GM12878 (cell line): ENCODE measurements around the gene ZDHHC5.

Experiments
- CTCF ChIP-seq, 3 experiments: IDR thresholded peaks in 2 of 3; conservative IDR thresholded peaks in 1 of 3; 2 replicates each; pipeline ENCODE4 v1.5.1; 2011; ENCODE audit warnings: low read depth in 3 of 3, low read length in 3 of 3, mild to moderate bottlenecking in 3 of 3, control low read depth in 2 of 3, moderate library complexity in 2 of 3, inconsistent platforms in 1 of 3, mixed read lengths in 1 of 3; ENCODE audit not compliant: control insufficient read depth in 2 of 3, insufficient read depth in 1 of 3; ENCODE audit errors: extremely low read depth in 1 of 3
- MYC ChIP-seq: IDR thresholded peaks from 2 replicates; pipeline ENCODE4 v1.6.1; 2011; ENCODE audit warnings: mild to moderate bottlenecking, low read length, moderate library complexity, inconsistent platforms; ENCODE audit not compliant: insufficient read depth, insufficient replicate concordance, insufficient read length, severe bottlenecking
- SUZ12 ChIP-seq: fragments of 200-600 bp; sonication (generic); IDR thresholded peaks from one replicate; pipeline ENCODE4 v1.6.1; 2018; ENCODE audit warnings: antibody characterized with exemption, mild to moderate bottlenecking; ENCODE audit not compliant: unreplicated experiment
- ZBTB33 ChIP-seq: fragments of 450-650 bp; IDR thresholded peaks from 2 replicates; pipeline ENCODE4 v1.6.1; 2017; ENCODE audit warnings: mild to moderate bottlenecking
- TF ChIP-seq, protein P1 (sequence below): IDR thresholded peaks from 2 replicates; pipeline ENCODE4 v1.6.1; 2012; ENCODE audit warnings: low read depth, low read length, improper control_type of control experiment
- TF ChIP-seq, protein P2 (sequence below): fragments of 450-650 bp; IDR thresholded peaks from 2 replicates; pipeline ENCODE4 v1.6.1; 2018; ENCODE audit warnings: mild to moderate bottlenecking, low read depth, moderate library complexity; ENCODE audit not compliant: partially characterized antibody
- TF ChIP-seq, protein P3 (sequence below): IDR thresholded peaks from 2 replicates; pipeline ENCODE4 v1.6.1; 2011; ENCODE audit warnings: low read depth, mild to moderate bottlenecking, low read length, moderate library complexity, borderline replicate concordance; ENCODE audit errors: extremely low read depth

DNA sequence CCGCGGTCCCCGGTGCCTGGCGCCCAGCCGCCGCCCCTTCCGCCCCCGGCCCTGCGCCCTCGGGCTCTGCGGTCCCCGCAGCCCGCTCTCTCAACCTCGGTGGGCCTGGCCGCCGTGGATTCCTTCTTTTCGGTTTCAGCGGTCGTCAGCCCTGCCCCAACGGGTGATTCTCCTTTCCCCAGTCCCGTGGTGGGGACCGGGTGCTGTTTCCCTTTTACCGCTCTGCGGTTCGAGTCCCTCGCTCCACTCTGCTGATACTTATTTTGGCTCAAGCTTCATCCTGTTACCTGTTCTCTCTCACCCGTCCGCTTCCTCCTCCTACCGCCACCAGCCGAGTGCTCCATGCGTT is 494 bp downstream of the ZDHHC5 start:
- no peak for TF ChIP-seq MYC
- TF ChIP-seq, protein P1, sequence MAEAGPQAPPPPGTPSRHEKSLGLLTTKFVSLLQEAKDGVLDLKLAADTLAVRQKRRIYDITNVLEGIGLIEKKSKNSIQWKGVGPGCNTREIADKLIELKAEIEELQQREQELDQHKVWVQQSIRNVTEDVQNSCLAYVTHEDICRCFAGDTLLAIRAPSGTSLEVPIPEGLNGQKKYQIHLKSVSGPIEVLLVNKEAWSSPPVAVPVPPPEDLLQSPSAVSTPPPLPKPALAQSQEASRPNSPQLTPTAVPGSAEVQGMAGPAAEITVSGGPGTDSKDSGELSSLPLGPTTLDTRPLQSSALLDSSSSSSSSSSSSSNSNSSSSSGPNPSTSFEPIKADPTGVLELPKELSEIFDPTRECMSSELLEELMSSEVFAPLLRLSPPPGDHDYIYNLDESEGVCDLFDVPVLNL: no peak
- TF ChIP-seq, protein P2, sequence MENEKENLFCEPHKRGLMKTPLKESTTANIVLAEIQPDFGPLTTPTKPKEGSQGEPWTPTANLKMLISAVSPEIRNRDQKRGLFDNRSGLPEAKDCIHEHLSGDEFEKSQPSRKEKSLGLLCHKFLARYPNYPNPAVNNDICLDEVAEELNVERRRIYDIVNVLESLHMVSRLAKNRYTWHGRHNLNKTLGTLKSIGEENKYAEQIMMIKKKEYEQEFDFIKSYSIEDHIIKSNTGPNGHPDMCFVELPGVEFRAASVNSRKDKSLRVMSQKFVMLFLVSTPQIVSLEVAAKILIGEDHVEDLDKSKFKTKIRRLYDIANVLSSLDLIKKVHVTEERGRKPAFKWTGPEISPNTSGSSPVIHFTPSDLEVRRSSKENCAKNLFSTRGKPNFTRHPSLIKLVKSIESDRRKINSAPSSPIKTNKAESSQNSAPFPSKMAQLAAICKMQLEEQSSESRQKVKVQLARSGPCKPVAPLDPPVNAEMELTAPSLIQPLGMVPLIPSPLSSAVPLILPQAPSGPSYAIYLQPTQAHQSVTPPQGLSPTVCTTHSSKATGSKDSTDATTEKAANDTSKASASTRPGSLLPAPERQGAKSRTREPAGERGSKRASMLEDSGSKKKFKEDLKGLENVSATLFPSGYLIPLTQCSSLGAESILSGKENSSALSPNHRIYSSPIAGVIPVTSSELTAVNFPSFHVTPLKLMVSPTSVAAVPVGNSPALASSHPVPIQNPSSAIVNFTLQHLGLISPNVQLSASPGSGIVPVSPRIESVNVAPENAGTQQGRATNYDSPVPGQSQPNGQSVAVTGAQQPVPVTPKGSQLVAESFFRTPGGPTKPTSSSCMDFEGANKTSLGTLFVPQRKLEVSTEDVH: no peak
- no peak for TF ChIP-seq CTCF (IDR thresholded peaks at IDR 0.05 in 2 of 3, conservative IDR thresholded peaks at IDR 0.05 in 1 of 3; ENCODE audit: control insufficient read depth in 2 of 3, extremely low read depth in 1 of 3, insufficient read depth in 1 of 3, low read depth in 3 of 3, low read length in 3 of 3)
- TF ChIP-seq, protein P3, sequence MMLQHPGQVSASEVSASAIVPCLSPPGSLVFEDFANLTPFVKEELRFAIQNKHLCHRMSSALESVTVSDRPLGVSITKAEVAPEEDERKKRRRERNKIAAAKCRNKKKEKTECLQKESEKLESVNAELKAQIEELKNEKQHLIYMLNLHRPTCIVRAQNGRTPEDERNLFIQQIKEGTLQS: no peak
- no peak for TF ChIP-seq ZBTB33
- TF ChIP-seq SUZ12: no peak
